ENCODE data around the gene F12. TPM values are rescaled to one million over a fixed set of nuclear protein-coding genes. Genes with fewer than 3 reads are reported as not detected.

Gene F12
- total and polyA plus RNA-seq, 2 donors (not counting 1 experiment from before 2014, with no cell fraction given): 0.10 to 0.50 TPM

- H3K4me3 ChIP-seq (replicated peaks in 1 of 4; ENCODE audit: control extremely low read depth in 1 of 4, insufficient read depth in 1 of 4, low read depth in 3 of 4, low read length in 4 of 4): no peak overlapping the region
- TF ChIP-seq EZH2 (IDR thresholded peaks at IDR 0.05; ENCODE audit: low read length, missing control alignments): no peak
- TF ChIP-seq CTCF (conservative IDR thresholded peaks at IDR 0.05 in 1 of 2, IDR thresholded peaks at IDR 0.05 in 1 of 2; ENCODE audit: low read depth in 1 of 2, low read length in 2 of 2): peak; percentile 50 to 68
- no peak overlapping the region for H2AFZ ChIP-seq (ENCODE audit: low read length)
- no peaks in the 10 kb centered on the region for H3K27me3 ChIP-seq (ENCODE audit: control insufficient read depth, insufficient read depth, low read length)
- H3K9me3 ChIP-seq (ENCODE audit: control insufficient read depth, insufficient read depth, low read depth, low read length): no peaks in the 10 kb centered on the region
- H3K27ac ChIP-seq (ENCODE audit: insufficient read depth, low read length): peak overlapping the region; percentile 6
- no peak overlapping the region for H3K4me2 ChIP-seq (ENCODE audit: extremely low read depth, insufficient read depth, low read length)
- DNase-seq (ENCODE audit: low read depth in 2 of 2): peak; percentile 97
- H3K36me3 ChIP-seq (ENCODE audit: control insufficient read depth, insufficient read depth, low read length): peaks cover 27% of the 10 kb centered on the region
- H3K79me2 ChIP-seq (ENCODE audit: control insufficient read depth, insufficient read depth, low read length): no peaks in the 10 kb centered on the region
- H4K20me1 ChIP-seq (ENCODE audit: control insufficient read depth, extremely low read depth, insufficient read depth, low read length): no peaks in the 10 kb centered on the region
- H3K4me1 ChIP-seq (ENCODE audit: control insufficient read depth, extremely low read depth, insufficient read depth, low read length): peaks cover 12% of the 10 kb centered on the region
- H3K9ac ChIP-seq (ENCODE audit: insufficient read depth, low read length): no peak overlapping the region
Observed at GRCh38 chr5:177456976-177457851, 47.9 kb upstream of the F12 start.

GRCh38 chr5:177456591-177456964 lies 47.2 kb upstream of the F12 start:
- TF ChIP-seq CTCF (conservative IDR thresholded peaks at IDR 0.05 in 1 of 2, IDR thresholded peaks at IDR 0.05 in 1 of 2; ENCODE audit: low read depth in 1 of 2, low read length in 2 of 2): no peak
- no peak for TF ChIP-seq EZH2 (IDR thresholded peaks at IDR 0.05; ENCODE audit: low read length, missing control alignments)
- H3K4me1 ChIP-seq (ENCODE audit: control insufficient read depth, extremely low read depth, insufficient read depth, low read length): peaks cover 12% of the 10 kb centered on the region
- no peaks in the 10 kb centered on the region for H3K9me3 ChIP-seq (ENCODE audit: control insufficient read depth, insufficient read depth, low read depth, low read length)
- H4K20me1 ChIP-seq (ENCODE audit: control insufficient read depth, extremely low read depth, insufficient read depth, low read length): no peaks in the 10 kb centered on the region
- H3K4me2 ChIP-seq (ENCODE audit: extremely low read depth, insufficient read depth, low read length): no peak overlapping the region
- no peak overlapping the region for H3K9ac ChIP-seq (ENCODE audit: insufficient read depth, low read length)
- H3K79me2 ChIP-seq (ENCODE audit: control insufficient read depth, insufficient read depth, low read length): no peaks in the 10 kb centered on the region
- no peak overlapping the region for H3K4me3 ChIP-seq (replicated peaks in 1 of 4; ENCODE audit: control extremely low read depth in 1 of 4, insufficient read depth in 1 of 4, low read depth in 3 of 4, low read length in 4 of 4)
- no peaks in the 10 kb centered on the region for H3K27me3 ChIP-seq (ENCODE audit: control insufficient read depth, insufficient read depth, low read length)
- H3K36me3 ChIP-seq (ENCODE audit: control insufficient read depth, insufficient read depth, low read length): peaks cover 27% of the 10 kb centered on the region
- H2AFZ ChIP-seq (ENCODE audit: low read length): no peak overlapping the region
- DNase-seq (ENCODE audit: low read depth in 2 of 2): no peak
- H3K27ac ChIP-seq (ENCODE audit: insufficient read depth, low read length): no peak overlapping the region

GRCh38 chr5:177455661-177456590 lies 46.6 kb upstream of the F12 start:
- Histone ChIP-seq H3K9me3 (ENCODE audit: control insufficient read depth, insufficient read depth, low read depth, low read length) (no peaks in the 10 kb centered on the region), H3K36me3 (ENCODE audit: control insufficient read depth, insufficient read depth, low read length) (peaks cover 27% of the 10 kb centered on the region), H4K20me1 (ENCODE audit: control insufficient read depth, extremely low read depth, insufficient read depth, low read length) (no peaks in the 10 kb centered on the region), H2AFZ (ENCODE audit: low read length) (no peak overlapping the region), H3K9ac (ENCODE audit: insufficient read depth, low read length) (peak overlapping the region; percentile 11), H3K4me1 (ENCODE audit: control insufficient read depth, extremely low read depth, insufficient read depth, low read length) (peaks cover 12% of the 10 kb centered on the region), H3K27me3 (ENCODE audit: control insufficient read depth, insufficient read depth, low read length) (no peaks in the 10 kb centered on the region), H3K4me2 (ENCODE audit: extremely low read depth, insufficient read depth, low read length) (peak overlapping the region; percentile 73), H3K79me2 (ENCODE audit: control insufficient read depth, insufficient read depth, low read length) (no peaks in the 10 kb centered on the region), H3K27ac (ENCODE audit: insufficient read depth, low read length) (no peak overlapping the region), H3K4me3 (replicated peaks in 1 of 4; ENCODE audit: control extremely low read depth in 1 of 4, insufficient read depth in 1 of 4, low read depth in 3 of 4, low read length in 4 of 4) (peak overlapping the region in 3 of 4 experiments; percentile 17 to 57 (median 27))
- peak; percentile 77 to 90 for DNase-seq (ENCODE audit: low read depth in 2 of 2)
- peak; percentile 77 to 88 for TF ChIP-seq CTCF (conservative IDR thresholded peaks at IDR 0.05 in 1 of 2, IDR thresholded peaks at IDR 0.05 in 1 of 2; ENCODE audit: low read depth in 1 of 2, low read length in 2 of 2)
- TF ChIP-seq EZH2 (IDR thresholded peaks at IDR 0.05; ENCODE audit: low read length, missing control alignments): no peak

Measured in fibroblast of lung (primary cell).